HG03108 (cell line): ENCODE measurements around the gene NF1.
"Not testable (repeated sequence)": the region's sequence is repeated elsewhere in the genome, so short reads cannot be mapped to it uniquely, and the experiment has no call there.

ENCODE experiments used
- ATAC-seq: cut with Tn5 transposase; IDR thresholded peaks from one replicate; pipeline ENCODE4 v1.9.1; 2021; ENCODE audit warnings: moderate library complexity; ENCODE audit not compliant: unreplicated experiment

NF1 gene

GRCh38 chr17:31378638-31379037, 283.9 kb downstream of the NF1 start:
- no peak for ATAC-seq

GRCh38 chr17:31379597-31380205, 284.9 kb downstream of the NF1 start:
- no peak for ATAC-seq

GRCh38 chr17:31381165-31381668, 286.4 kb downstream of the NF1 start:
- ATAC-seq: no peak

- not testable (repeated sequence) for ATAC-seq
These were observed 288.0 kb downstream of the NF1 start for GRCh38 chr17:31382668-31383275.

- ATAC-seq: not testable (repeated sequence)
These were observed 288.7 kb downstream of the NF1 start for GRCh38 chr17:31383488-31383887.

- ATAC-seq: no peak
These were observed 290.9 kb downstream of the NF1 start for GRCh38 chr17:31385428-31386285.

- ATAC-seq: no peak
These were observed 291.8 kb downstream of the NF1 start for GRCh38 chr17:31386542-31387075.

GRCh38 chr17:31387438-31387837, 292.7 kb downstream of the NF1 start:
- ATAC-seq: no peak

- ATAC-seq: no peak
These were observed 293.6 kb downstream of the NF1 start for GRCh38 chr17:31388351-31388750.

- no peak for ATAC-seq
These were observed 294.2 kb downstream of the NF1 start for GRCh38 chr17:31388770-31389656.

- ATAC-seq: no peak
These were observed 295.0 kb downstream of the NF1 start for GRCh38 chr17:31389657-31390381.

GRCh38 chr17:31390426-31390747, 295.6 kb downstream of the NF1 start:
- no peak for ATAC-seq

- ATAC-seq: no peak
These were observed 296.1 kb downstream of the NF1 start for GRCh38 chr17:31390748-31391495.

GRCh38 chr17:31391496-31391949, 296.7 kb downstream of the NF1 start, which contains the start of gene RAB11FIP4:
Gene RAB11FIP4 (plus strand): TSS chr17:31391675. CDS start chr17:31391853, 178 bp downstream.
- ATAC-seq: no peak

- ATAC-seq: no peak
These were observed 297.5 kb downstream of the NF1 start for GRCh38 chr17:31392002-31392855.

GRCh38 chr17:31392856-31393748, 298.3 kb downstream of the NF1 start:
- no peak for ATAC-seq

- ATAC-seq: no peak
These were observed 299.0 kb downstream of the NF1 start for GRCh38 chr17:31393749-31394146.
